Stimulated activated CD4-positive, alpha-beta T cell treated with anti-CD3 and anti-CD28 coated beads, Interleukin-1b, Interleukin-23, amount 100 ng/mL, for 1 hour (primary cell): ENCODE data around the gene OMA1.

Experiments
- DNase-seq, 2 donors: peaks; one replicate each; pipeline ENCODE4 v3.0.0-alpha.2; 2020; ENCODE audit warnings: low read depth in 2 of 2

Gene OMA1

GRCh38 chr1:58459911-58460310, 86.6 kb downstream of the OMA1 start:
- DNase-seq, result no peak

GRCh38 chr1:58457023-58457635, 89.4 kb downstream of the OMA1 start:
- DNase-seq, result no peak

GRCh38 chr1:58456470-58456869, 90.1 kb downstream of the OMA1 start:
- no peak for DNase-seq

GRCh38 chr1:58454807-58455206, 91.7 kb downstream of the OMA1 start:
- DNase-seq, result no peak

GRCh38 chr1:58454385-58454784, 92.1 kb downstream of the OMA1 start:
- no peak for DNase-seq

GRCh38 chr1:58451560-58452191, 94.8 kb downstream of the OMA1 start:
- no peak for DNase-seq

- no peak for DNase-seq
These were observed 98.6 kb downstream of the OMA1 start for GRCh38 chr1:58447886-58448285.

- no peak for DNase-seq
These were observed 99.5 kb downstream of the OMA1 start for GRCh38 chr1:58447042-58447441.

GRCh38 chr1:58446368-58446767, 100.2 kb downstream of the OMA1 start:
- no peak for DNase-seq

- no peak for DNase-seq
These were observed 102.3 kb downstream of the OMA1 start for GRCh38 chr1:58443986-58444868.

- DNase-seq, result no peak
These were observed 104.4 kb downstream of the OMA1 start for GRCh38 chr1:58442114-58442513.

GRCh38 chr1:58441699-58442098, 104.8 kb downstream of the OMA1 start:
- DNase-seq, result no peak

- DNase-seq, result no peak
These were observed 105.8 kb downstream of the OMA1 start for GRCh38 chr1:58440696-58441095.

GRCh38 chr1:58439946-58440345, 106.6 kb downstream of the OMA1 start:
- DNase-seq, result no peak

GRCh38 chr1:58438468-58438867, 108.1 kb downstream of the OMA1 start:
- DNase-seq, result no peak

GRCh38 chr1:58437623-58438022, 108.9 kb downstream of the OMA1 start:
- no peak for DNase-seq

GRCh38 chr1:58436615-58437297, 109.8 kb downstream of the OMA1 start:
- no peak for DNase-seq

GRCh38 chr1:58435376-58435775, 111.2 kb downstream of the OMA1 start:
- DNase-seq, result no peak

- DNase-seq, result no peak
These were observed 111.9 kb downstream of the OMA1 start for GRCh38 chr1:58434607-58435006.

GRCh38 chr1:58434181-58434580, 112.3 kb downstream of the OMA1 start:
- DNase-seq, result no peak

- DNase-seq, result no peak
These were observed 113.5 kb downstream of the OMA1 start for GRCh38 chr1:58432851-58433668.
